NT2/D1 (cell line): ENCODE data around the gene LRRC18.

Source experiments
- SUZ12 ChIP-seq: IDR thresholded peaks from 2 replicates; pipeline ENCODE4 v1.6.1; 2011; ENCODE audit not compliant: insufficient read length, insufficient read depth; ENCODE audit errors: extremely low read depth
- ZNF274 ChIP-seq: IDR thresholded peaks from 2 replicates; pipeline ENCODE4 v1.6.1; 2011; ENCODE audit warnings: mild to moderate bottlenecking, low read depth, low read length

- no peak for TF ChIP-seq ZNF274
- TF ChIP-seq SUZ12 = no peak
These were observed 26.0 kb downstream of the LRRC18 start for GRCh38 chr10:48913674-48914073.
